ENCODE measurements around the gene HAPLN2.

HAPLN2 gene

DNA sequence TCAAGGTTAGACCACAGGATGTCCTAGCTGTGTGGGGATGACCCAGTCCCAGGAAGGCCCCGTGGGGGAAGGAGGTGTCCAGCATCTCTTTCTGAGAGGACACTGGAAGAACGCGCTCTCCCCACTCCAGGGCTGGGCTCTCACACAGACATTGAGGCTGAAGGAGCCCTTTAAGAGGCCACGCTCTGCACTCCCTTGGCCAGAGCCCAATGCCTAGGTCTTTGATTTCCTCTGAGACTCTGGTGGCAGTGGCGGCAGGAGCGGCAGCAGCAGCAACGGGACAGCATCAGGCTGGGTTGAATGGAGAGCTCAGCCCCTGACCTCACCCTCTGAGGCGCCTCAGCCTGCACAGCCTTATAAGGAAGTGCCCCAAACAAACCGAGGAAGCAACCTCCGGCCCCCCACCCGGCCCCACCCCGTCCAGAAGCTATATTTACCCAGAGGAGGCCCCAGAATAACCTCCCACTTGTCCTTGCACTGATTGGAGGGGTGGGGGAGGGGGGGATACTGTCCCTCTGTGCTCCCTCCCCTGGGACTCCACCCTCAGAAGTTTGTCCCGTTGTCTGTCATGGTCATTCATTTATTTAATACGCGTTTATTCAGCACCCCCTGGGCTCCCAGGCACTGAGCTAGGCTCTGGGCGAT is 45.7 kb downstream of the HAPLN2 start:
- DNase-seq: no peak

- no peak for DNase-seq
Observed at GRCh38 chr1:156665539-156665938, 46.3 kb downstream of the HAPLN2 start.

- DNase-seq: no peak
Observed at GRCh38 chr1:156666862-156667609, 47.8 kb downstream of the HAPLN2 start.

DNA sequence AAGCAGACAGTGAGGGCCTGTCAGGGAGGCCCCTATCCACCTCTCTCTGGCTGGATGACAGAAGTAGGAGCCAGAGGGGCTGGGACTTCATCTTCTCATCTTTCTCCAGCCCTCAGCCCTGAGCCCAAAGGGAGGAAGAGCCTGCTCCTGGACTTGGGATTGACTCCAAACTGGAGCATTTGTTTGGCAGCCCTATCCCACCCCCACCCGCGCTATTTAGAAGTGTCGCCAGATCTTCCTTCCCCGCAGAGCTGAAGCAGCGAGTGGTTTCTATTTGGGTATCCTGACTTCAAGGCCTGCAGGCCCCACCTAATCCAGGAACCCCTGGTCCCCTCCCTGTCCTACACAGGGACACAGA is 48.4 kb downstream of the HAPLN2 start:
- no peak for DNase-seq

- no peak for DNase-seq
Observed at GRCh38 chr1:156667968-156668709, 48.9 kb downstream of the HAPLN2 start.

- no peak for DNase-seq
Observed at GRCh38 chr1:156668801-156669637, 49.8 kb downstream of the HAPLN2 start.

- DNase-seq: no peak
Observed at GRCh38 chr1:156669794-156670193, 50.6 kb downstream of the HAPLN2 start.

- no peak for DNase-seq
Observed at GRCh38 chr1:156670359-156670758, 51.1 kb downstream of the HAPLN2 start.

DNA sequence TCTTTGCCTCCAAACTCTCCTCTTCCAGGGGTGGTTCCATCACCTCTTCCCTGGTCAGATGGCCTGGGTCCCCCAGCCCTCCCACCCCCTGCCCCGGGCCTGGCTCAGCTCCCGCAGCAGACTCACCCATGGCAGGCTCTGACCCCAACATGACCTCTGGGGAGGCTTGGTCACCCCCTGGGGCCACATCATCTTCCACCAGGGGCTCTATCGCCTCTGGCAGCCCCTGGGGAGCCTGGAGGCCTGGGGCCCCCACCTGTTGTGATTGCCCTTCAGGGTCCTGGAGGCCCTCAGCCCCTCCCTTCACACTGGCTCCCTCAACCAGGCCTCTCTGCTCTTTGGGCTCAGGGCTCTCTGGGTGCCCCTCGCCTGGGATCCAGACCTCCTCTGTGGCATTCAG is 51.6 kb downstream of the HAPLN2 start:
- DNase-seq: no peak

GRCh38 chr1:156671804-156672203 is 52.6 kb downstream of the HAPLN2 start:
- no peak for DNase-seq

DNA sequence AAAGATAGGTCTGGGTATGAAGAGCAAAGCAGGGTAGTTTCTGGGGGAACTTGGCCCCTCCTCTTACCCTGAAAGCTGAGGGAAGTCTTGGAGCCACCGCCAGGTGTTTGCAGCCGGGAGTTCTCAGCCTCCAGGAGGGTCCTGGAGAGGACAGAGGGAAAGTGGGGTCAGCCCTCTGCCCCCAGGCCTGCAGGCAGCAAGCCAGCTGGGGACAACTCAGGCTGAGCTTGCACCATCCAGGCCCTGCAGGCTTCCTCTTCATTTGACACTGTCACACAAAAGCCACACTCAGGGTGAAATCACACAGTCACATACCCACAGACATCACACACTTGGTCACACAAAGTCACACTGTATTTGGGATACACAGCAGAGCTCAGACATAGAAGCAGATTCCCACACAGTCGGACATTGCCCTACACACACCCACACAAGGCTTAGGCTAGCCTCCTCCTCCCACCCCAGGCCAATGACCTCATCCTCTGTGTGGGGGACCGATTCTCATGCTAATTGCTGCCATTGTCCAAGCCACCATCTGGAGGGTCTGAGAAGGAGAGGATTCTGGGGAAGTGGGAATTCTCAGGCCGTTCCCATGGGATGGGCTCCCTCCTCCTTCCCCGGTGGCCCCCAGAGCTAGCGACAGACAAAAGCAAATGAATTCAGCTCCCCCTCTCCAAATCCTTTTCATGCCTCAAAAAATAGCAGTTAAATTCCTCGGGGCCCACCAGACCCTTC is 54.3 kb downstream of the HAPLN2 start:
- DNase-seq: no peak
